ENCODE results near the gene EHBP1L1. TPM values are rescaled to one million over a fixed set of nuclear protein-coding genes. Genes with fewer than 3 reads are reported as not detected.

The EHBP1L1 gene
- total RNA-seq, 1 donor = 58.6 TPM

DNA sequence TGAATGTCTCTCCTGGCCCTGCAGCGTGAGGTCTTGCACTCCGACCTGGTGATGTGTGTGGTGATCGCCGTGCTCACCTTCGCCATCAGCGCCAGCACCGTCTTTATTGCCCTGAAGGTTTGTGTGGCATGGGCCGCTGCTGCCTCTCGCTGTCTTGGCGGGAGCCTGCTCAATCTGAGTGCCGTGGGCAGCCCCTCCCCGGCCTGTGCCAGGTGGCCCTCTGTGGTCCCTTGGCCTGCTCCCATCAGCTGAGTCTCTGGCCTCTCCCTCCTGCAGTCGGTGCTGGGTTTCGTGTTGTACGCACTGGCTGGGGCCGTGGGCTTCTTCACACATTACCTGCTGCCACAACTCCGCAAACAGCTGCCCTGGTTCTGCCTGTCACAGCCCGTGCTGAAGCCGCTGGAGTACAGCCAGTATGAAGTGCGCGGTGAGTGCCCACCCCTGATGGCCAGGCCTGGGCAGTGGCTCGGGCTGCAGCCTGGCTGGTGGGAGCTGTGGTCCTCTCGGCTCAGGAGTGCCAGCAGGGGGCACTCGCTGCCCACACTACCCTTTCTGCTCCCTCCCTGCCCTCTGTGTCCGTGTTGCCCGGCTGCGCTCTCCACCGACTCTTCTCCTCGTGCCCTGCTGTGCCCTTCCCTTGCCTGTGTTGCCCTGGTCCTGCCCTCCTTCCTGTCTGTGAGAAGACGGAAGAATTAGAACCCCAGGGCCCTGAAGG lies 49.9 kb downstream of the EHBP1L1 start:
- no peak overlapping the region for H3K4me3 ChIP-seq (ENCODE audit: insufficient read depth, low read length)
- H2AFZ ChIP-seq (ENCODE audit: low read length) = no peak overlapping the region
- no peaks in the 10 kb centered on the region for H3K4me1 ChIP-seq (ENCODE audit: insufficient read depth, low read length)
- no peak overlapping the region for H3K27ac ChIP-seq (ENCODE audit: low read depth, low read length)
- H3K27me3 ChIP-seq (ENCODE audit: insufficient read depth, low read length) = no peaks in the 10 kb centered on the region
- DNase-seq (ENCODE audit: insufficient read length, low spot score, missing footprints) = peak; percentile 97
- H3K79me2 ChIP-seq (ENCODE audit: insufficient read depth, low read length) = peaks cover 4% of the 10 kb centered on the region
- peaks cover 84% of the 10 kb centered on the region for H3K36me3 ChIP-seq (ENCODE audit: insufficient read depth, low read length)
- H3K9me3 ChIP-seq (ENCODE audit: low read depth, low read length) = no peaks in the 10 kb centered on the region
- H3K4me2 ChIP-seq (ENCODE audit: insufficient read depth, low read length) = no peak overlapping the region
- peaks cover 4% of the 10 kb centered on the region for H4K20me1 ChIP-seq (ENCODE audit: insufficient read depth, low read length)
- TF ChIP-seq, protein P1, sequence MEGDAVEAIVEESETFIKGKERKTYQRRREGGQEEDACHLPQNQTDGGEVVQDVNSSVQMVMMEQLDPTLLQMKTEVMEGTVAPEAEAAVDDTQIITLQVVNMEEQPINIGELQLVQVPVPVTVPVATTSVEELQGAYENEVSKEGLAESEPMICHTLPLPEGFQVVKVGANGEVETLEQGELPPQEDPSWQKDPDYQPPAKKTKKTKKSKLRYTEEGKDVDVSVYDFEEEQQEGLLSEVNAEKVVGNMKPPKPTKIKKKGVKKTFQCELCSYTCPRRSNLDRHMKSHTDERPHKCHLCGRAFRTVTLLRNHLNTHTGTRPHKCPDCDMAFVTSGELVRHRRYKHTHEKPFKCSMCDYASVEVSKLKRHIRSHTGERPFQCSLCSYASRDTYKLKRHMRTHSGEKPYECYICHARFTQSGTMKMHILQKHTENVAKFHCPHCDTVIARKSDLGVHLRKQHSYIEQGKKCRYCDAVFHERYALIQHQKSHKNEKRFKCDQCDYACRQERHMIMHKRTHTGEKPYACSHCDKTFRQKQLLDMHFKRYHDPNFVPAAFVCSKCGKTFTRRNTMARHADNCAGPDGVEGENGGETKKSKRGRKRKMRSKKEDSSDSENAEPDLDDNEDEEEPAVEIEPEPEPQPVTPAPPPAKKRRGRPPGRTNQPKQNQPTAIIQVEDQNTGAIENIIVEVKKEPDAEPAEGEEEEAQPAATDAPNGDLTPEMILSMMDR (IDR thresholded peaks at IDR 0.05; ENCODE audit: extremely low read depth, low read depth, low read length) = peak; percentile 43

DNA sequence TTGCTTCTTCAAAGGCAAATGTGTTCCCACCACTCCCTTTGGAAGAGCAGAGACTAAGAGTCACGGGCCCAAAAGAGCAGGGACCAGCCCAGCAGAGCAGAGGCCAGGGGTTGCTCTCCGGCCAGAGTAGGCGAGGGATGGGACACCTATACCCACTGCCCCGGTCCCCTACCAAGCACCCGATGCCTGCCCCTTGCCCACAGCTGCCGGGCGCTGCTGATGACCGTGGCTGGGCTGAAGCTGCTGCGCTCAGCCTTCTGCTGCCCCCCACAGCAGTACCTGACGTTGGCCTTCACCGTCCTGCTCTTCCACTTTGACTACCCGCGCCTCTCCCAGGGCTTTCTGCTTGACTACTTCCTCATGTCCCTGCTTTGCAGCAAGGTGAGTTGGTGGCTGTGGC lies 51.3 kb downstream of the EHBP1L1 start:
- no peaks in the 10 kb centered on the region for H3K9me3 ChIP-seq (ENCODE audit: low read depth, low read length)
- DNase-seq (ENCODE audit: insufficient read length, low spot score, missing footprints) = no peak
- no peak overlapping the region for H3K4me3 ChIP-seq (ENCODE audit: insufficient read depth, low read length)
- no peak overlapping the region for H2AFZ ChIP-seq (ENCODE audit: low read length)
- H3K79me2 ChIP-seq (ENCODE audit: insufficient read depth, low read length) = peaks cover 3% of the 10 kb centered on the region
- H3K4me2 ChIP-seq (ENCODE audit: insufficient read depth, low read length) = no peak overlapping the region
- TF ChIP-seq, protein P1 (IDR thresholded peaks at IDR 0.05; ENCODE audit: extremely low read depth, low read depth, low read length) = no peak
- no peaks in the 10 kb centered on the region for H3K4me1 ChIP-seq (ENCODE audit: insufficient read depth, low read length)
- H4K20me1 ChIP-seq (ENCODE audit: insufficient read depth, low read length) = peaks cover 4% of the 10 kb centered on the region
- H3K27me3 ChIP-seq (ENCODE audit: insufficient read depth, low read length) = no peaks in the 10 kb centered on the region
- H3K36me3 ChIP-seq (ENCODE audit: insufficient read depth, low read length) = peaks cover 80% of the 10 kb centered on the region
- H3K27ac ChIP-seq (ENCODE audit: low read depth, low read length) = no peak overlapping the region

GRCh38 chr11:65629579-65629978 lies 53.7 kb downstream of the EHBP1L1 start:
- Histone ChIP-seq H3K79me2 (ENCODE audit: insufficient read depth, low read length) (no peaks in the 10 kb centered on the region), H3K9me3 (ENCODE audit: low read depth, low read length) (no peaks in the 10 kb centered on the region), H3K27ac (ENCODE audit: low read depth, low read length) (no peak overlapping the region), H3K27me3 (ENCODE audit: insufficient read depth, low read length) (no peaks in the 10 kb centered on the region), H4K20me1 (ENCODE audit: insufficient read depth, low read length) (peaks cover 6% of the 10 kb centered on the region), H3K4me3 (ENCODE audit: insufficient read depth, low read length) (no peak overlapping the region), H2AFZ (ENCODE audit: low read length) (no peak overlapping the region), H3K36me3 (ENCODE audit: insufficient read depth, low read length) (peaks cover 71% of the 10 kb centered on the region), H3K4me1 (ENCODE audit: insufficient read depth, low read length) (no peaks in the 10 kb centered on the region), H3K4me2 (ENCODE audit: insufficient read depth, low read length) (no peak overlapping the region)
- TF ChIP-seq, protein P1 (IDR thresholded peaks at IDR 0.05; ENCODE audit: extremely low read depth, low read depth, low read length) = no peak
- no peak for DNase-seq (ENCODE audit: insufficient read length, low spot score, missing footprints)

DNA sequence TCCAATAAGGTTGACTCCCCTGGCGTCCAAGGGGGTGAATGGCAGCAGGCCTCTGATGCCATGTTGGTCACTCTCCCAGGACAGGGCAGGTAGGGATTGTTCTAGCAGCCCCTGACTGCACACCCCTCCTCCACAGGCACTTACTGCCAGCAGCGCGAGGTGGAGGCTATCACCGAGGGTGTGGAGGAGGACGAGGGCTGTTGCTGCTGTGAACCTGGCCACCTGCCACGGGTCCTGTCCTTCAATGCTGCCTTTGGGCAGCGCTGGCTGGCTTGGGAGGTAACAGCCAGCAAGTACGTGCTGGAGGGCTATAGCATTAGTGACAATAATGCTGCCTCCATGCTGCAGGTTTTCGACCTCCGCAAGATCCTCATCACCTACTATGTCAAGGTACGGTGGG lies 54.4 kb downstream of the EHBP1L1 start:
- Histone ChIP-seq H3K79me2 (ENCODE audit: insufficient read depth, low read length) (no peaks in the 10 kb centered on the region), H3K4me2 (ENCODE audit: insufficient read depth, low read length) (no peak overlapping the region), H3K36me3 (ENCODE audit: insufficient read depth, low read length) (peaks cover 76% of the 10 kb centered on the region), H2AFZ (ENCODE audit: low read length) (no peak overlapping the region), H3K4me1 (ENCODE audit: insufficient read depth, low read length) (no peaks in the 10 kb centered on the region), H3K9me3 (ENCODE audit: low read depth, low read length) (no peaks in the 10 kb centered on the region), H3K4me3 (ENCODE audit: insufficient read depth, low read length) (no peak overlapping the region), H3K27me3 (ENCODE audit: insufficient read depth, low read length) (no peaks in the 10 kb centered on the region), H4K20me1 (ENCODE audit: insufficient read depth, low read length) (peaks cover 6% of the 10 kb centered on the region), H3K27ac (ENCODE audit: low read depth, low read length) (no peak overlapping the region)
- TF ChIP-seq, protein P1 (IDR thresholded peaks at IDR 0.05; ENCODE audit: extremely low read depth, low read depth, low read length) = no peak
- DNase-seq (ENCODE audit: insufficient read length, low spot score, missing footprints) = no peak

All from osteoblast (primary cell).